Stomach smooth muscle (tissue), 2 donors: ENCODE data around the gene RNU5B-1.

Experiments used
- H3K27ac ChIP-seq: one replicate; pipeline ENCODE4 v1.7.0; 2013; ENCODE audit warnings: mild to moderate bottlenecking, low read length, inconsistent platforms
- H3K27me3 ChIP-seq, 2 donors: one replicate each; pipeline ENCODE4 v1.7.0; 2013; ENCODE audit warnings: low read length in 2 of 2; ENCODE audit not compliant: insufficient read depth in 2 of 2, control insufficient read depth in 1 of 2
- H3K36me3 ChIP-seq, 2 donors: one replicate each; pipeline ENCODE4 v1.7.0; 2013; ENCODE audit warnings: low read length in 2 of 2; ENCODE audit not compliant: control insufficient read depth in 2 of 2, insufficient read depth in 2 of 2
- H3K4me1 ChIP-seq: one replicate; pipeline ENCODE4 v1.7.0; 2013; ENCODE audit warnings: low read length; ENCODE audit not compliant: control insufficient read depth, insufficient read depth
- H3K4me3 ChIP-seq, 2 donors: one replicate each; pipeline ENCODE4 v1.7.0; 2013; ENCODE audit warnings: low read length in 2 of 2
- H3K9ac ChIP-seq, 2 donors: one replicate each; pipeline ENCODE4 v1.7.0; 2013; ENCODE audit warnings: low read length in 2 of 2, mild to moderate bottlenecking in 1 of 2
- H3K9me3 ChIP-seq, 2 donors: one replicate each; pipeline ENCODE4 v1.7.0; 2013; ENCODE audit warnings: low read length in 2 of 2; ENCODE audit not compliant: control insufficient read depth in 2 of 2
- donor health status: healthy.
- donor health status: Pancreatic carcinoma.

Gene RNU5B-1

GRCh38 chr15:65328506-65329287, 24.2 kb downstream of the RNU5B-1 start:
- no peak overlapping the region for H3K27ac ChIP-seq
- no peaks in the 10 kb centered on the region for H3K9me3 ChIP-seq
- no peak overlapping the region for H3K9ac ChIP-seq
- H3K4me3 ChIP-seq = no peak overlapping the region
- no peaks in the 10 kb centered on the region for H3K36me3 ChIP-seq
- peaks cover 0 to 2% of the 10 kb centered on the region in 2 donors for H3K27me3 ChIP-seq
- H3K4me1 ChIP-seq = no peaks in the 10 kb centered on the region

GRCh38 chr15:65329288-65329983, 25.0 kb downstream of the RNU5B-1 start:
- H3K4me1 ChIP-seq = no peaks in the 10 kb centered on the region
- H3K36me3 ChIP-seq = no peaks in the 10 kb centered on the region
- no peak overlapping the region for H3K9ac ChIP-seq
- H3K27ac ChIP-seq = no peak overlapping the region
- H3K9me3 ChIP-seq = no peaks in the 10 kb centered on the region
- H3K27me3 ChIP-seq = peaks cover 0 to 2% of the 10 kb centered on the region in 2 donors
- no peak overlapping the region for H3K4me3 ChIP-seq

GRCh38 chr15:65329984-65330735, 25.7 kb downstream of the RNU5B-1 start:
- no peaks in the 10 kb centered on the region for H3K4me1 ChIP-seq
- no peak overlapping the region for H3K4me3 ChIP-seq
- H3K9me3 ChIP-seq = no peaks in the 10 kb centered on the region
- H3K36me3 ChIP-seq = no peaks in the 10 kb centered on the region
- H3K27ac ChIP-seq = no peak overlapping the region
- H3K9ac ChIP-seq = no peak overlapping the region
- H3K27me3 ChIP-seq = peaks cover 0 to 2% of the 10 kb centered on the region in 2 donors

GRCh38 chr15:65330934-65331645, 26.6 kb downstream of the RNU5B-1 start:
- no peaks in the 10 kb centered on the region for H3K36me3 ChIP-seq
- no peak overlapping the region for H3K4me3 ChIP-seq

GRCh38 chr15:65331811-65332210, 27.3 kb downstream of the RNU5B-1 start:
- H3K36me3 ChIP-seq = no peaks in the 10 kb centered on the region
- H3K27ac ChIP-seq = no peak overlapping the region
- no peaks in the 10 kb centered on the region for H3K9me3 ChIP-seq
- peaks cover 0 to 2% of the 10 kb centered on the region in 2 donors for H3K27me3 ChIP-seq
- no peak overlapping the region for H3K4me3 ChIP-seq
- no peaks in the 10 kb centered on the region for H3K4me1 ChIP-seq
- H3K9ac ChIP-seq = no peak overlapping the region

More at GRCh38 chr15:65330934-65331645, 26.6 kb downstream of the RNU5B-1 start:
- Histone ChIP-seq H3K9me3 (no peaks in the 10 kb centered on the region), H3K9ac (no peak overlapping the region), H3K4me1 (no peaks in the 10 kb centered on the region), H3K27me3 (peaks cover 0 to 2% of the 10 kb centered on the region in 2 donors), H3K27ac (no peak overlapping the region)

GRCh38 chr15:65332391-65333147, 28.1 kb downstream of the RNU5B-1 start:
- peaks cover 0 to 2% of the 10 kb centered on the region in 2 donors for H3K27me3 ChIP-seq
- no peak overlapping the region for H3K4me3 ChIP-seq
- H3K9ac ChIP-seq = no peak overlapping the region
- H3K36me3 ChIP-seq = no peaks in the 10 kb centered on the region
- no peaks in the 10 kb centered on the region for H3K4me1 ChIP-seq
- no peak overlapping the region for H3K27ac ChIP-seq
- no peaks in the 10 kb centered on the region for H3K9me3 ChIP-seq

GRCh38 chr15:65333148-65333820, 28.8 kb downstream of the RNU5B-1 start:
- Histone ChIP-seq H3K9ac (no peak overlapping the region), H3K27ac (no peak overlapping the region), H3K9me3 (no peaks in the 10 kb centered on the region), H3K4me1 (no peaks in the 10 kb centered on the region), H3K36me3 (no peaks in the 10 kb centered on the region), H3K4me3 (no peak overlapping the region), H3K27me3 (peaks cover 0 to 2% of the 10 kb centered on the region in 2 donors)

- H3K27me3 ChIP-seq = peaks cover 0 to 2% of the 10 kb centered on the region in 2 donors
- no peak overlapping the region for H3K4me3 ChIP-seq
- H3K27ac ChIP-seq = no peak overlapping the region
- H3K9ac ChIP-seq = no peak overlapping the region
- no peaks in the 10 kb centered on the region for H3K36me3 ChIP-seq
- no peaks in the 10 kb centered on the region for H3K9me3 ChIP-seq
- no peaks in the 10 kb centered on the region for H3K4me1 ChIP-seq
Measured at GRCh38 chr15:65333856-65334255, 29.4 kb downstream of the RNU5B-1 start.

- no peaks in the 10 kb centered on the region for H3K36me3 ChIP-seq
- no peak overlapping the region for H3K9ac ChIP-seq
Measured at GRCh38 chr15:65334586-65335231, 30.2 kb downstream of the RNU5B-1 start.

More at GRCh38 chr15:65334586-65335231, 30.2 kb downstream of the RNU5B-1 start:
- Histone ChIP-seq H3K9me3 (no peaks in the 10 kb centered on the region), H3K4me1 (no peaks in the 10 kb centered on the region), H3K27ac (no peak overlapping the region), H3K27me3 (peaks cover 0 to 2% of the 10 kb centered on the region in 2 donors), H3K4me3 (no peak overlapping the region)
